Right ventricle myocardium inferior (tissue), 1 donor: Measurements from ENCODE around the gene SDR9C7. TPM values are rescaled to one million over a fixed set of nuclear protein-coding genes. Genes with fewer than 3 reads are reported as not detected.
"Not testable (repeated sequence)": the region's sequence is repeated elsewhere in the genome, so short reads cannot be mapped to it uniquely, and the experiment has no call there.

Source experiments
- ATAC-seq: fragments of 200-7000 bp; cut with Tn5 transposase; one replicate; pipeline ENCODE4 v1.9.1; 2020; ENCODE audit warnings: mild to moderate bottlenecking, moderate library complexity
- DNase-seq: peaks from one replicate; pipeline ENCODE4 v3.0.0; 2021; ENCODE audit errors: missing footprints
- intact Hi-C: fragments of 100-400 bp; cut with DNase I; formaldehyde crosslinking; loops from one replicate; pipeline ENCODE4 v1.11.0; 2022
- total RNA-seq: library from RNA; stranded (reverse); fragmentation: NEBNext Ultra II Directional; extraction: Animal tissue kit (Norgen Biotek cat#: 25700); gene quantifications from one replicate; pipeline ENCODE4 v1.2.1, GENCODE V29; 2021
- donor health status: DM: no; HTN: yes; CAD: no; lungs with severe emphysema.

SDR9C7 gene
- total RNA-seq, 1 donor from 2014 or later = not detected

DNA sequence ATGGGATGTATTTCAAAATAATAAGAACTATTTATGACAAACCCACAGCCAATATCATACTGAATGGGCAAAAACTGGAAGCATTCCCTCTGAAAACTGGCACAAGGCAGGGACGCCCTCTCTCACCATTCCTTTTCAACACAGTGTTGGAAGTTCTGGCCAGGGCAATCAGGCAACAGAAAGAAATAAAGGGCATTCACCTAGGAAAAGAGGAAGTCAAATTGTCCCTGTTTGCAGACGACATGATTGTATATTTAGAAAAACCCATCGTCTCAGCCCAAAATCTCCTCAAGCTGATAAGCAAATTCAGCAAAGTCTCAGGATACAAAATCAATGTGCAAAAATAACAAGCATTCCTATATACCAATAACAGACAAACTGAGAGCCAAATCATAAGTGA lies 42.3 kb downstream of the SDR9C7 start:
- DNase-seq, ATAC-seq, intact Hi-C loops: not testable (repeated sequence)

DNA sequence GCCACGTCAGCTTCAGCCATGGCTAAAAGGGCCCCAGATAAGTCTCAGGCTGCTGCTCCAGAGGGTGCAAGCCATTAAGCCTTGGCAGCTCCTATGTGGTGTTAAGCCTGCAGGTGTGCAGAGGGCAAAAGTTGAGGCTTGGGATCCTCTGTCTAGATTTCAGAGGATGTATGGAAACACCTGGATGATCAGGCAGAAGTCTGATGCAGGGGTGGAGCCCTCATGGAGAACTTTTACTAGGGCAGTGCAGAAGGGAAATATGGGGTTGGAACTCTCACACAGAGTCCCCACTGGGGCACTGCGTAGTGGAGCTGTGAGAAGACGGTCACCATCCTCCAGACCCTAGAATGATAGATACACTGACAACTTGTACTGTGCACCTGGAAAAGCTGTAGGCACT lies 47.9 kb downstream of the SDR9C7 start:
- intact Hi-C loops = no loop called here
- ATAC-seq (no peak), DNase-seq (no peak)

GRCh38 chr12:56885316-56885715 lies 48.9 kb downstream of the SDR9C7 start:
- intact Hi-C loops = no loop called here
- ATAC-seq (no peak), DNase-seq (no peak)

DNA sequence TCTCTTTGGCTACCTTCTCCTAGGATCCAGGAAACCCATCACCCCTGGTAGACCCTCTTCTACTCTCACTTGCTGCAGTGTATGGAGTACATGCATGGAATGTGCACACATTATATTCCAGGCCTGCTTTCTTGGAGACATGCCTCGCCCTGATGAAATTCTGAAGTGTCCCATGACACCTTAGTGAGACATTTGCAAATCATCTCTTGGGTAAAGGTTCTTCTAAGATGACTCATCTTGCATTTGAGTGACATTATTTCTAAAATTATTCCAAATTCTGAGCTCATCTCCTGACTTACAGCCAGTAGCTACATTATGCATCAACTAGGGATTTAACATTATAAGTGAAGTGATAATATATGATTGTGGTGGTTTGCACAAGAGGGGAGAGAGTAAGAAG lies 49.8 kb downstream of the SDR9C7 start:
- intact Hi-C loops = no loop called here
- DNase-seq (no peak), ATAC-seq (no peak)

DNA sequence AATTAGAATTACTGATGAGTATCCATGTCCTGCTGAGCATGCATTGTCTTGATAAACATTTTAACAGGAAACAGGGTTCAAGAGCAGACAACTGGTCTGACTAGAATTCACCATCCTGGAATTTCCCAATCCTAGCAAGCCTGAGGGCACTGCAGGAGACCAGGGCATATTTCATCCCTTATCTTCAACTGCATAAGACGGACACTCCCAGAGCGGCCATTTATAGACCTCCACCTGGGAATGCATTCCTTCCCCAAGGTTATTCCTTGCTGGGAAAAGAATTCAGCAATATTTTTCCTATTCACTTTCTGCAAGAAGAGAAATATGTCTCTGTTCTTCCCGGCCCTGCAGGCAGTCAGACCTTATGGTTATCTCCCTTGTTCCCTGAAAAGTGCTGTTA lies 51.8 kb downstream of the SDR9C7 start:
- ATAC-seq, intact Hi-C loops, DNase-seq: not testable (repeated sequence)

DNA sequence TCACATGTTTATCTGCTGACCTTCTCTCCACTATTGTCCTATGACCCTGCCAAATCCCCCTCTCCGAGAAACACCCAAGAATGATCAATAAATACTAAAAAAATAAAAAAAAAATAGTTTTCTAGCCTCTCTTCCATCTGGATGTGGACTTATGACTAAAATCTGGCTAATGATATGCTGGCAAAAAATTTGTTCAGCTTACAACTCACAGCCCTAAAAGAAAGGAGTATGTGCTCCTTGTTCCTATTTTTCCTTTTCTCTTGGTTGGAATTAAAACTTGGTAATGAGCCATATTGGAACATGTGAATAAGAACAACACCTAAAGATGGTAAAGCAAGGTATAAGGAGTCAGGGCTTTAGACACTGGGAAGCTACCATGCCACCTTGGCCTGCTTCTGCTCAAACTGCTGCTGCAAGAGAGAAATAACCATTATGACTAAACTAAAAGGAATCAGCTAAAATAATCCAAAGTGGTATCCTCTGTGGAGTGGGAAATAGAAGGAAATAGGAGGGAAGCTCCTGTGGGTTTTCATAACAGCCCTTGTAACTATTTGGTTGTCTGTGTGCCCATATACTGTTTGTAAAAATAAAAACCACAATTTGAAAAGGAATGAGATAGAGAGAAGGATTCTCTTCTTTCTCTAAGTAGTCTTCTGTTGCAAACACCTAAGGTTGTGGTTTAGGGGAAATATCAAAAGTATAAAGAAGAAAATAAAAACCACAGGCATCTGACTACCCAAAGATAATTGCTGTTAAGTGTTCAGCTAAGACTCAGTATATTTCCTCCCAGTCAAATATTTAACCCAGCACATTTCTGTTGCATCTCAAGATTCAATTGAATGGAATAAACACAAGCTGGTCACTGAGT lies 53.8 kb downstream of the SDR9C7 start:
- DNase-seq = no peak
- no peak for ATAC-seq
- intact Hi-C loops = no loop called here

GRCh38 chr12:56879240-56880124 lies 54.7 kb downstream of the SDR9C7 start:
- ATAC-seq, intact Hi-C loops, DNase-seq: not testable (repeated sequence)

DNA sequence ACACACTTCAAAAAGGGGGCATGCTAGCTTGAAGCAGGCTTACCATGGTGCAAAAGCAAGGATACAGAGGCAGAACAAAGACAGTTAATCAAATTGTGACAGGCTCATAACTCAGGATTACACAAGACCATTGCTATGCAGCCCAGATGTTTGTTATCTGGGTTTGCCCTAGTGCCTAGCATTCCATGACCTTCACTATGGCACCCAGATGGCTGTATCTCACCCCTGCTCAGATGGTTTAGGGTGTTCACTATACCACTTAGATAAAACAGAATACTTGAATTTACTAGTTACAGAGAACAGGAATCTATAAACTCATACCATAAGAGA lies 56.2 kb downstream of the SDR9C7 start:
- intact Hi-C loops = no loop called here
- ATAC-seq (no peak), DNase-seq (no peak)

GRCh38 chr12:56877195-56878009 lies 56.8 kb downstream of the SDR9C7 start:
- DNase-seq = no peak
- ATAC-seq = no peak
- intact Hi-C loops = no loop called here

DNA sequence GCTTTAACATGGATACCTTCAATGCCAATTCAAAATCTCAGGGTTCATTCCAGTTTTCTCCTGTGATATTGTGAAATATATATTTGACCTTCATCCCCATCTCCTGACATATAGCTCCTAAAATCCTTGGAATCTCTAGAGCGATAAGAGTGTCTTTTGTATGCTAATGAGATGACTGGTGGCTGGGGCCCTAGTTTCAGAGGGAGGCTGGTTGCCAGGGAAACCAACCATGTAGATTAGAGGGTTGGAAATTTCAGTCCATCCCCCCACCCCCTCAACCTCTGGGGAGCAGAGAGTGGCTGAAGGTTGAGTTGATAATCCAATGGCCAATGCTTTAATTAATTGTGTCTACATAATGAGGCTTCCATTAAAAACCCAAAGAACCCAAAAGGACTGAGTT lies 59.4 kb downstream of the SDR9C7 start:
- ATAC-seq (no peak), DNase-seq (no peak)
- intact Hi-C loops = no loop called here

DNA sequence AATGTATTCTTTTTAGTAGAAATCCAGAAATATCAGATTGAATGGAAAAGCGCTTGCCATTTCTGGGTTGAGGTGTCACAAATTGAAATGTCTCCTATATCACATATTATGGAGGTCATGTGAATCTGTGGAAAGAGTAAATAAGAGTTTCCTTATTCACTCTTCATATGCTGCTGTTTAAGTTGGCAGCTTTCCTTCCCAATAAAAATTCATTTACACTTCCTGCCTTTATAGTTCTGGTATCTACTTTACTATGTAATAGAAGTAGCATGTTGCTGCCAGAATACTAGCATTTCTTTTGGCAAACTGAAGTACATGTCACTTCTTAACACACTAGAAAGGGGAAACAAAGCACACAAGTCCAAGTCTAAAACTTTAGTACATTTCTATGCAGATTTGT lies 60.8 kb downstream of the SDR9C7 start:
- DNase-seq = no peak
- no peak for ATAC-seq
- intact Hi-C loops = no loop called here

Other genes with a start within 250 kb of the SDR9C7 start
- 132 TPM for gene PTGES3, start 246.1 kb downstream of the SDR9C7 start, total RNA-seq
- gene NACA, start 209.1 kb downstream of the SDR9C7 start, total RNA-seq = 432 TPM
- gene PRIM1, start 182.1 kb downstream of the SDR9C7 start, total RNA-seq = 5.1 TPM
- gene HSD17B6, start 171.1 kb downstream of the SDR9C7 start, total RNA-seq = 0.27 TPM
- gene RDH16, start 23.2 kb upstream of the SDR9C7 start, total RNA-seq = not detected
- 3.3 TPM for gene ZBTB39, start 72.1 kb upstream of the SDR9C7 start, total RNA-seq
- gene TAC3, start 82.1 kb upstream of the SDR9C7 start, total RNA-seq = not detected
- not detected for gene MYO1A, start 115.7 kb upstream of the SDR9C7 start, total RNA-seq
- 3.3 TPM for gene NEMP1, start 144.4 kb upstream of the SDR9C7 start, total RNA-seq
- gene NAB2, start 154.7 kb upstream of the SDR9C7 start, total RNA-seq = 9.8 TPM
- gene STAT6, start 177.0 kb upstream of the SDR9C7 start, total RNA-seq = 58.3 TPM
- 143 TPM for gene LRP1, start 194.1 kb upstream of the SDR9C7 start, total RNA-seq
- not detected for gene LRP1-AS, start 213.2 kb upstream of the SDR9C7 start, total RNA-seq